ENCODE results near the gene ATP10A. TPM values are rescaled to one million over a fixed set of nuclear protein-coding genes. Genes with fewer than 3 reads are reported as not detected.

The ATP10A gene
- total RNA-seq = 10 to 100 TPM; 20.5 to 22.4 TPM

GRCh38 chr15:25863111-25863967, at the start of gene ATP10A:
ATP10A (minus strand) TSS chr15:25863327; CDS start chr15:25863096, 231 bp downstream.
- ATAC-seq (peak; percentile 19), DNase-seq (peak; percentile 72)
- intact Hi-C loops (cut with DNase I, micrococcal nuclease) = loop anchor here (2.0 to 10.0 kb wide), 5 partner anchors 51 to 426 kb away; partner anchors contain the start of gene UBE3A (in 1 of the 2)
- Mint-ChIP-seq H3K9me3 (ENCODE audit: low read depth) (no peaks in the 10 kb centered on the region), H3K27me3 (no peaks in the 10 kb centered on the region), H3K36me3 (ENCODE audit: low read depth) (peaks cover 21% of the 10 kb centered on the region), H3K27ac (peak within 1 kb of the TSS; percentile 93), H3K4me3 (peak within 1 kb of the TSS; percentile 92), H3K4me1 (peaks cover 33% of the 10 kb centered on the region)
- POLR2A ChIA-PET = no interaction called here
- CTCF ChIA-PET = interaction anchor here (0.6 kb wide), 1 partner anchor 50 kb away, joined by 3 read pairs; no protein-coding TSS in a partner anchor

GRCh38 chr15:25912035-25912434, 48.9 kb upstream of the ATP10A start:
- H3K36me3 Mint-ChIP-seq (ENCODE audit: low read depth) = no peaks in the 10 kb centered on the region
- ATAC-seq (no peak), DNase-seq (no peak)
- H3K4me3 Mint-ChIP-seq = no peak overlapping the region
- H3K4me1 Mint-ChIP-seq = no peaks in the 10 kb centered on the region
- intact Hi-C loops (cut with DNase I, micrococcal nuclease) = no loop called here
- ChIA-PET POLR2A (no interaction called here), CTCF (interaction anchor here (0.6 kb wide), 1 partner anchor 129 kb away, joined by 3 read pairs; no protein-coding TSS in a partner anchor)
- H3K9me3 Mint-ChIP-seq (ENCODE audit: low read depth) = no peaks in the 10 kb centered on the region
- H3K27me3 Mint-ChIP-seq = no peaks in the 10 kb centered on the region
- H3K27ac Mint-ChIP-seq = no peak overlapping the region

- intact Hi-C loops (cut with DNase I, micrococcal nuclease) = no loop called here
- Mint-ChIP-seq H3K4me1 (no peaks in the 10 kb centered on the region), H3K36me3 (ENCODE audit: low read depth) (no peaks in the 10 kb centered on the region), H3K4me3 (no peak overlapping the region), H3K27me3 (no peaks in the 10 kb centered on the region), H3K9me3 (ENCODE audit: low read depth) (no peaks in the 10 kb centered on the region), H3K27ac (no peak overlapping the region)
- POLR2A ChIA-PET = no interaction called here
- CTCF ChIA-PET = interaction anchor here (1.4 kb wide), 1 partner anchor 8 kb away, joined by 3 read pairs; no protein-coding TSS in a partner anchor
- no peak for DNase-seq
- no peak for ATAC-seq
These were observed 47.7 kb upstream of the ATP10A start for GRCh38 chr15:25910832-25911231.

- H3K9me3 Mint-ChIP-seq (ENCODE audit: low read depth) = no peaks in the 10 kb centered on the region
- POLR2A ChIA-PET = no interaction called here
- intact Hi-C loops (cut with DNase I, micrococcal nuclease) = no loop called here
- no peaks in the 10 kb centered on the region for H3K36me3 Mint-ChIP-seq (ENCODE audit: low read depth)
- H3K4me3 Mint-ChIP-seq = no peak overlapping the region
- H3K27me3 Mint-ChIP-seq = no peaks in the 10 kb centered on the region
- no peak overlapping the region for H3K27ac Mint-ChIP-seq
- no peak for DNase-seq
- no peak for ATAC-seq
- CTCF ChIA-PET = no interaction called here
- H3K4me1 Mint-ChIP-seq = peaks cover 7% of the 10 kb centered on the region
These were observed 46.7 kb upstream of the ATP10A start for GRCh38 chr15:25909806-25910205.

GRCh38 chr15:25909325-25909724, 46.2 kb upstream of the ATP10A start:
- Mint-ChIP-seq H3K36me3 (ENCODE audit: low read depth) (no peaks in the 10 kb centered on the region), H3K27ac (no peak overlapping the region), H3K27me3 (no peaks in the 10 kb centered on the region), H3K4me1 (peaks cover 7% of the 10 kb centered on the region), H3K9me3 (ENCODE audit: low read depth) (no peaks in the 10 kb centered on the region), H3K4me3 (no peak overlapping the region)
- no peak for DNase-seq
- CTCF ChIA-PET = no interaction called here
- POLR2A ChIA-PET = no interaction called here
- intact Hi-C loops (cut with DNase I, micrococcal nuclease) = no loop called here
- ATAC-seq = no peak

- Mint-ChIP-seq H3K9me3 (ENCODE audit: low read depth) (no peaks in the 10 kb centered on the region), H3K4me3 (no peak overlapping the region), H3K4me1 (peaks cover 16% of the 10 kb centered on the region), H3K36me3 (ENCODE audit: low read depth) (no peaks in the 10 kb centered on the region), H3K27me3 (no peaks in the 10 kb centered on the region), H3K27ac (peak overlapping the region; percentile 74)
- peak; percentile 72 for DNase-seq
- ATAC-seq = peak; percentile 94
- CTCF ChIA-PET = interaction anchor here (0.7 kb wide), 1 partner anchor 141 kb away, joined by 3 read pairs; no protein-coding TSS in a partner anchor
- POLR2A ChIA-PET = no interaction called here
- intact Hi-C loops (cut with DNase I, micrococcal nuclease) = loop anchor here in 1 of 2 experiments (1.0 to 2.0 kb wide), 3 partner anchors 28 to 115 kb away; no protein-coding TSS in a partner anchor
These were observed 42.0 kb upstream of the ATP10A start for GRCh38 chr15:25905140-25905539.

GRCh38 chr15:25903024-25903581, 40.0 kb upstream of the ATP10A start:
- H3K9me3 Mint-ChIP-seq (ENCODE audit: low read depth) = no peaks in the 10 kb centered on the region
- H3K27me3 Mint-ChIP-seq = no peaks in the 10 kb centered on the region
- no peak for ATAC-seq
- peak overlapping the region; percentile 12 for H3K27ac Mint-ChIP-seq
- CTCF ChIA-PET = interaction anchor here (1.1 to 1.5 kb wide), 2 partner anchors 8 to 25 kb away, joined by 3 to 4 read pairs; no protein-coding TSS in a partner anchor
- no peak overlapping the region for H3K4me3 Mint-ChIP-seq
- no peaks in the 10 kb centered on the region for H3K36me3 Mint-ChIP-seq (ENCODE audit: low read depth)
- intact Hi-C loops (cut with DNase I, micrococcal nuclease) = no loop called here
- H3K4me1 Mint-ChIP-seq = peaks cover 16% of the 10 kb centered on the region
- POLR2A ChIA-PET = interaction anchor here (0.8 kb wide), 1 partner anchor 369 kb away, joined by 3 read pairs; no protein-coding TSS in a partner anchor
- no peak for DNase-seq

- ChIA-PET CTCF (interaction anchor here (0.7 to 1.1 kb wide), 2 partner anchors 9 to 965 kb away, joined by 3 to 4 read pairs; partner anchors contain the start of gene GABRA5), POLR2A (no interaction called here)
- H3K27me3 Mint-ChIP-seq = no peaks in the 10 kb centered on the region
These were observed 38.9 kb upstream of the ATP10A start for GRCh38 chr15:25901811-25902605.

GRCh38 chr15:25900901-25901300, 37.8 kb upstream of the ATP10A start:
- no peaks in the 10 kb centered on the region for H3K9me3 Mint-ChIP-seq (ENCODE audit: low read depth)
- no peak for DNase-seq
- H3K27ac Mint-ChIP-seq = no peak overlapping the region
- peaks cover 16% of the 10 kb centered on the region for H3K4me1 Mint-ChIP-seq
- intact Hi-C loops (cut with DNase I, micrococcal nuclease) = no loop called here
- no peak for ATAC-seq
- no peaks in the 10 kb centered on the region for H3K36me3 Mint-ChIP-seq (ENCODE audit: low read depth)
- H3K27me3 Mint-ChIP-seq = no peaks in the 10 kb centered on the region
- H3K4me3 Mint-ChIP-seq = no peak overlapping the region
- ChIA-PET POLR2A (no interaction called here), CTCF (no interaction called here)

More at GRCh38 chr15:25901811-25902605, 38.9 kb upstream of the ATP10A start:
- H3K4me3 Mint-ChIP-seq = no peak overlapping the region
- peaks cover 16% of the 10 kb centered on the region for H3K4me1 Mint-ChIP-seq
- DNase-seq = no peak
- intact Hi-C loops (cut with DNase I, micrococcal nuclease) = no loop called here
- H3K27ac Mint-ChIP-seq = no peak overlapping the region
- H3K9me3 Mint-ChIP-seq (ENCODE audit: low read depth) = no peaks in the 10 kb centered on the region
- H3K36me3 Mint-ChIP-seq (ENCODE audit: low read depth) = no peaks in the 10 kb centered on the region
- no peak for ATAC-seq

- no peak overlapping the region for H3K4me3 Mint-ChIP-seq
- CTCF ChIA-PET = no interaction called here
- H3K4me1 Mint-ChIP-seq = peaks cover 14% of the 10 kb centered on the region
- no peaks in the 10 kb centered on the region for H3K9me3 Mint-ChIP-seq (ENCODE audit: low read depth)
- POLR2A ChIA-PET = no interaction called here
- ATAC-seq (no peak), DNase-seq (no peak)
- intact Hi-C loops (cut with DNase I, micrococcal nuclease) = no loop called here
- no peak overlapping the region for H3K27ac Mint-ChIP-seq
- no peaks in the 10 kb centered on the region for H3K27me3 Mint-ChIP-seq
- H3K36me3 Mint-ChIP-seq (ENCODE audit: low read depth) = no peaks in the 10 kb centered on the region
These were observed 37.3 kb upstream of the ATP10A start for GRCh38 chr15:25900431-25900830.

GRCh38 chr15:25899870-25900269, 36.7 kb upstream of the ATP10A start:
- Mint-ChIP-seq H3K36me3 (ENCODE audit: low read depth) (no peaks in the 10 kb centered on the region), H3K27ac (no peak overlapping the region), H3K27me3 (no peaks in the 10 kb centered on the region), H3K4me1 (peaks cover 8% of the 10 kb centered on the region), H3K4me3 (no peak overlapping the region), H3K9me3 (ENCODE audit: low read depth) (no peaks in the 10 kb centered on the region)
- ChIA-PET POLR2A (no interaction called here), CTCF (no interaction called here)
- intact Hi-C loops (cut with DNase I, micrococcal nuclease) = no loop called here
- DNase-seq = no peak
- ATAC-seq = no peak
